ENCODE data around the gene NOL4L.

Gene NOL4L

GRCh38 chr20:32407131-32407750 is 177.9 kb downstream of the NOL4L start:
- DNase-seq = peak; percentile 64 to 65

- no peak for DNase-seq
These were observed 178.4 kb downstream of the NOL4L start for GRCh38 chr20:32406701-32407100.

GRCh38 chr20:32404017-32404416 is 181.1 kb downstream of the NOL4L start:
- no peak for DNase-seq

GRCh38 chr20:32400476-32400875 is 184.7 kb downstream of the NOL4L start:
- no peak for DNase-seq

GRCh38 chr20:32397567-32398084 is 187.5 kb downstream of the NOL4L start:
- DNase-seq = no peak

GRCh38 chr20:32396646-32397160 is 188.4 kb downstream of the NOL4L start:
- no peak for DNase-seq

GRCh38 chr20:32395066-32395465 is 190.1 kb downstream of the NOL4L start:
- no peak for DNase-seq
